B cell (primary cell): ENCODE results near the gene CDC42BPA.

Experiments used
- CTCF ChIP-seq: fragments of 200-600 bp; IDR thresholded peaks from one replicate; pipeline ENCODE4 v1.8.0; 2022; ENCODE audit warnings: antibody characterized with exemption, mild to moderate bottlenecking
- EZH2 ChIP-seq: IDR thresholded peaks from 2 replicates; pipeline ENCODE4 v1.6.1; 2012; ENCODE audit warnings: borderline replicate concordance, low read depth, mild to moderate bottlenecking, moderate library complexity, low read length; ENCODE audit not compliant: insufficient read depth, poor library complexity, severe bottlenecking

GRCh38 chr1:226980565-226981385 lies 337.5 kb downstream of the CDC42BPA start:
- TF ChIP-seq CTCF, result no peak
- no peak for TF ChIP-seq EZH2
